Naive thymus-derived CD4-positive, alpha-beta T cell (primary cell): ENCODE measurements around the gene SLC26A1. TPM values are rescaled to one million over a fixed set of nuclear protein-coding genes. Genes with fewer than 3 reads are reported as not detected.
"Not testable (repeated sequence)": the region's sequence is repeated elsewhere in the genome, so short reads cannot be mapped to it uniquely, and the experiment has no call there.

Experiments used
- ATAC-seq: fragments of 150-1000 bp; cut with Tn5 transposase; 2 replicates; pipeline ENCODE4 v1.10.0; 2021; ENCODE audit warnings: mild to moderate bottlenecking, moderate library complexity
- CTCF ChIA-PET: fragments of 350-600 bp; sonication (Branson Sonifier 250); formaldehyde crosslinking; loops from one replicate; lab custom pipeline; 2021; ENCODE audit warnings: antibody characterized with exemption; lab: Charles Lee
- POLR2A ChIA-PET: fragments of 350-600 bp; sonication (Branson Sonifier 250); formaldehyde crosslinking; loops from one replicate; lab custom pipeline; 2021; ENCODE audit warnings: antibody characterized with exemption, inconsistent platforms; lab: Charles Lee
- DNase-seq, 9 donors: peaks; one replicate each; pipeline versions ENCODE4 v3.0.0 to v3.0.0-alpha.2; 2020 to 2022; ENCODE audit warnings: mixed read lengths in 1 of 9
- H3K27ac ChIP-seq: one replicate; pipeline ENCODE4 v1.7.0; 2013; ENCODE audit warnings: mild to moderate bottlenecking, low read depth, low read length, moderate library complexity
- H3K27me3 ChIP-seq, 2 donors: one replicate each; pipeline ENCODE4 v1.7.0; 2013; ENCODE audit warnings: low read length in 2 of 2, mild to moderate bottlenecking in 2 of 2, moderate library complexity in 2 of 2; ENCODE audit not compliant: control insufficient read depth in 2 of 2, insufficient read depth in 2 of 2
- H3K36me3 ChIP-seq, 3 experiments: 1 replicate in 2 of 3; 2 replicates in 1 of 3; pipeline ENCODE4 v1.7.0; 2013; ENCODE audit warnings: low read length in 3 of 3, mild to moderate bottlenecking in 3 of 3, moderate library complexity in 1 of 3; ENCODE audit not compliant: insufficient read depth in 3 of 3, control insufficient read depth in 2 of 3
- H3K4me1 ChIP-seq, 2 donors: one replicate each; pipeline ENCODE4 v1.7.0; 2013; ENCODE audit warnings: low read length in 2 of 2, mild to moderate bottlenecking in 2 of 2, moderate library complexity in 1 of 2; ENCODE audit not compliant: control insufficient read depth in 2 of 2, insufficient read depth in 2 of 2
- H3K4me3 ChIP-seq: 2 replicates; pipeline ENCODE4 v1.7.0; 2013; ENCODE audit warnings: mild to moderate bottlenecking, low read length
- H3K9me3 ChIP-seq, 3 experiments: 1 replicate in 2 of 3; 2 replicates in 1 of 3; pipeline ENCODE4 v1.7.0; 2013; ENCODE audit warnings: low read length in 3 of 3; ENCODE audit not compliant: control insufficient read depth in 2 of 3
- H3K27ac Mint-ChIP-seq, 9 donors: one replicate each; pipeline ENCODE4 v1.8.0; 2020 to 2022; ENCODE audit warnings: mixed read lengths in 9 of 9, mild to moderate bottlenecking in 8 of 9, moderate library complexity in 5 of 9, inconsistent platforms in 2 of 9
- H3K27me3 Mint-ChIP-seq, 5 donors: one replicate each; pipeline ENCODE4 v1.8.0; 2021 to 2022; ENCODE audit warnings: mixed read lengths in 5 of 5, mild to moderate bottlenecking in 1 of 5
- H3K36me3 Mint-ChIP-seq, 5 donors: one replicate each; pipeline ENCODE4 v1.8.0; 2020 to 2022; ENCODE audit warnings: mixed read lengths in 5 of 5, mild to moderate bottlenecking in 3 of 5, inconsistent platforms in 1 of 5
- H3K4me1 Mint-ChIP-seq, 7 donors: one replicate each; pipeline ENCODE4 v1.8.0; 2020 to 2022; ENCODE audit warnings: mixed read lengths in 7 of 7, mild to moderate bottlenecking in 3 of 7, inconsistent platforms in 1 of 7
- H3K4me3 Mint-ChIP-seq, 10 donors: one replicate each; pipeline ENCODE4 v1.8.0; 2020 to 2022; ENCODE audit warnings: mild to moderate bottlenecking in 10 of 10, mixed read lengths in 10 of 10, moderate library complexity in 6 of 10, inconsistent platforms in 2 of 10
- H3K9me3 Mint-ChIP-seq, 11 donors: one replicate each; pipeline ENCODE4 v1.8.0; 2020 to 2022; ENCODE audit warnings: mixed read lengths in 11 of 11, mild to moderate bottlenecking in 4 of 11, inconsistent platforms in 1 of 11, moderate library complexity in 1 of 11
- intact Hi-C, 2 donors: fragments of 100-400 bp; cut with micrococcal nuclease; formaldehyde crosslinking; loops; one replicate each; pipeline ENCODE4 v1.15.1; 2023
- polyA plus RNA-seq, 2 donors: library from polyadenylated mRNA; unstranded; fragments of 300-500 nt; fragmentation: Illumina TruSeq; gene quantifications; one replicate each; pipeline ENCODE4 v1.2.3, GENCODE V29; 2021
- total RNA-seq, 6 experiments: library from RNA in 5 of 6; stranded (reverse) in 5 of 6; gene quantifications; 1 replicate in 5 of 6; 2 replicates in 1 of 6; pipeline ENCODE4 v1.2.3 and lab custom pipeline; 2021 to 2026

SLC26A1 gene
- total and polyA plus RNA-seq, 7 experiments from 2014 or later, result 0.16 to 2.3 (median 1.1) TPM; not detected in 2

GRCh38 chr4:985123-985830 is 7.9 kb downstream of the SLC26A1 start:
- ATAC-seq (peak; percentile 57), DNase-seq (peak in 8 of 9 donors; percentile 50 to 75 (median 65))
- Histone ChIP-seq H3K9me3 (no peaks in the 10 kb centered on the region), H3K36me3 (peaks cover 0 to 16% (median 0%) of the 10 kb centered on the region in 3 experiments), H3K4me3 (peak overlapping the region; percentile 82), H3K27me3 (no peaks in the 10 kb centered on the region), H3K27ac (peak overlapping the region; percentile 53), H3K4me1 (peaks cover 19 to 21% of the 10 kb centered on the region in 2 donors)
- ChIA-PET CTCF (interaction anchor here (0.6 kb wide), 1 partner anchor 77 kb away, joined by 3 read pairs; no protein-coding TSS in a partner anchor), POLR2A (interaction anchor here (0.7 kb wide), 1 partner anchor 1964 kb away, joined by 4 read pairs; no protein-coding TSS in a partner anchor)
- H3K4me1 Mint-ChIP-seq, result peaks cover 11 to 34% (median 22%) of the 10 kb centered on the region in 7 donors
- no peaks in the 10 kb centered on the region for H3K9me3 Mint-ChIP-seq
- H3K36me3 Mint-ChIP-seq, result peaks cover 0 to 3% (median 0%) of the 10 kb centered on the region in 5 donors
- H3K4me3 Mint-ChIP-seq, result peak overlapping the region; percentile 49 to 93 (median 84)
- no peaks in the 10 kb centered on the region for H3K27me3 Mint-ChIP-seq
- intact Hi-C loops, result loop anchor here in 1 of 2 donors (5.0 to 10.0 kb wide), 2 partner anchors 262 to 740 kb away; partner anchors contain the start of gene CTBP1
- peak overlapping the region in 7 of 9 donors; percentile 65 to 90 (median 75) for H3K27ac Mint-ChIP-seq

- Mint-ChIP-seq H3K36me3 (peaks cover 0 to 3% (median 0%) of the 10 kb centered on the region in 5 donors), H3K4me1 (peaks cover 13 to 34% (median 22%) of the 10 kb centered on the region in 7 donors), H3K27ac (peak overlapping the region in 7 of 9 donors; percentile 53 to 86 (median 70)), H3K9me3 (no peaks in the 10 kb centered on the region), H3K4me3 (peak overlapping the region; percentile 49 to 93 (median 80)), H3K27me3 (no peaks in the 10 kb centered on the region)
- CTCF ChIA-PET, result no interaction called here
- no peaks in the 10 kb centered on the region for H3K27me3 ChIP-seq
- peaks cover 19 to 21% of the 10 kb centered on the region in 2 donors for H3K4me1 ChIP-seq
- no peaks in the 10 kb centered on the region for H3K9me3 ChIP-seq
- H3K4me3 ChIP-seq, result peak overlapping the region; percentile 63
- DNase-seq (no peak), ATAC-seq (no peak)
- intact Hi-C loops, result loop anchor here in 1 of 2 donors (5.0 to 10.0 kb wide), 2 partner anchors 263 to 740 kb away; partner anchors contain the start of gene CTBP1
- peak overlapping the region; percentile 53 for H3K27ac ChIP-seq
- H3K36me3 ChIP-seq, result peaks cover 0 to 8% (median 0%) of the 10 kb centered on the region in 3 experiments
- POLR2A ChIA-PET, result no interaction called here
Observed at GRCh38 chr4:984336-985054, 8.7 kb downstream of the SLC26A1 start.

- H3K4me1 Mint-ChIP-seq, result peaks cover 13 to 34% (median 20%) of the 10 kb centered on the region in 7 donors
Observed at GRCh38 chr4:982814-983213, 10.4 kb downstream of the SLC26A1 start.

GRCh38 chr4:982291-982690 is 10.9 kb downstream of the SLC26A1 start:
- Mint-ChIP-seq H3K27me3 (no peaks in the 10 kb centered on the region), H3K9me3 (no peaks in the 10 kb centered on the region), H3K4me3 (no peak overlapping the region), H3K36me3 (peaks cover 0 to 3% (median 0%) of the 10 kb centered on the region in 5 donors), H3K4me1 (peaks cover 13 to 34% (median 19%) of the 10 kb centered on the region in 7 donors), H3K27ac (no peak overlapping the region)
- no peaks in the 10 kb centered on the region for H3K36me3 ChIP-seq
- no peaks in the 10 kb centered on the region for H3K9me3 ChIP-seq
- ATAC-seq (no peak), DNase-seq (no peak)
- ChIA-PET POLR2A (no interaction called here), CTCF (interaction anchor here (0.7 kb wide), 1 partner anchor 13 kb away, joined by 3 read pairs; no protein-coding TSS in a partner anchor)
- H3K4me3 ChIP-seq, result no peak overlapping the region
- peaks cover 18 to 19% of the 10 kb centered on the region in 2 donors for H3K4me1 ChIP-seq
- intact Hi-C loops, result loop anchor here in 1 of 2 donors (10.0 kb wide), 1 partner anchor 737 kb away; no protein-coding TSS in a partner anchor
- no peak overlapping the region for H3K27ac ChIP-seq
- H3K27me3 ChIP-seq, result no peaks in the 10 kb centered on the region

More at GRCh38 chr4:982814-983213, 10.4 kb downstream of the SLC26A1 start:
- H3K27me3 Mint-ChIP-seq, result no peaks in the 10 kb centered on the region
- H3K4me3 Mint-ChIP-seq, result no peak overlapping the region
- Histone ChIP-seq H3K27me3 (no peaks in the 10 kb centered on the region), H3K4me1 (peaks cover 19 to 21% of the 10 kb centered on the region in 2 donors), H3K36me3 (no peaks in the 10 kb centered on the region), H3K4me3 (no peak overlapping the region), H3K9me3 (no peaks in the 10 kb centered on the region), H3K27ac (no peak overlapping the region)
- intact Hi-C loops, result loop anchor here in 1 of 2 donors (10.0 kb wide), 1 partner anchor 738 kb away; no protein-coding TSS in a partner anchor
- H3K27ac Mint-ChIP-seq, result no peak overlapping the region
- H3K36me3 Mint-ChIP-seq, result peaks cover 0 to 3% (median 0%) of the 10 kb centered on the region in 5 donors
- ATAC-seq (no peak), DNase-seq (no peak)
- H3K9me3 Mint-ChIP-seq, result no peaks in the 10 kb centered on the region
- ChIA-PET POLR2A (no interaction called here), CTCF (no interaction called here)

DNA sequence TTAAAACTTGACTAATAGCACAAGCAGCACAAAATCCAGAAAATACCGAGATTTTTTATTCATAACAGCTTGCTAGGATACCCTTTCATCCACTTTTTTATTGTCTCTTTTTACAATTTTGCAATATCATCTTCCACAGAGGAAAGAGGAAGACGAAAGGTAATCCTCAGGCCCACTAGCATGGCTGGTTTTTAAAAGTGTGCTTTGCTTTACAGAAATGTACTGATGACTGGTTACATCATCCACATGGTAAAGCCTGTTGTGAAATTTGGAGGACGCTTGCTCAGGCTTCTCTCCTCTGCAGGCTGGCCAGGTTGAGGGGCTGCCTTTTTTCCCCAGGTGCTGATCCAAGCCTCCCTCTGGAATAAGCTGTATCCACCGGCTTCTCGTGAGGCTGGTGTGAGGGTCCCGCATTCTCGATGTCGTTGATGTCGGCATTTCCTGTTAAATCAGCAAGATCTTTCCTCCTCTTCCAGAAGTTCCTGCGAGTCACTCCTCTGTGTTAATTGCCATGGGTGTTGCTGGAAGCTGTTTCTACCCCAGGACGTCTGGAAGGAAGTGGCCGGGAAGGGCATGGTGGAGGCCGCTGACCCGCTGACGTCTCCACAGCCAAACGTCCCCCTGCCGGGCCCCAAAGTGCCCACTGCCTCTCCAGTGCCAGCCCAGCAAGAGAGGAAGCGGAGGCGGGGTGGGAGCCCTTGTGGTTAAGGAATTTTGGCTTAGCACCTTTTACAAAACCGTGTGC is 14.1 kb downstream of the SLC26A1 start:
- no peaks in the 10 kb centered on the region for H3K36me3 ChIP-seq
- no peaks in the 10 kb centered on the region for H3K27me3 Mint-ChIP-seq
- H3K27ac ChIP-seq, result no peak overlapping the region
- intact Hi-C loops, result no loop called here
- H3K4me1 ChIP-seq, result no peaks in the 10 kb centered on the region
- ChIA-PET POLR2A (no interaction called here), CTCF (no interaction called here)
- H3K4me3 Mint-ChIP-seq, result no peak overlapping the region
- H3K9me3 ChIP-seq, result no peaks in the 10 kb centered on the region
- H3K27ac Mint-ChIP-seq, result no peak overlapping the region
- H3K9me3 Mint-ChIP-seq, result no peaks in the 10 kb centered on the region
- peak; percentile 55 for ATAC-seq
- no peaks in the 10 kb centered on the region for H3K27me3 ChIP-seq
- no peak for DNase-seq
- H3K4me3 ChIP-seq, result no peak overlapping the region
- H3K4me1 Mint-ChIP-seq, result peaks cover 0 to 9% (median 5%) of the 10 kb centered on the region in 7 donors
- peaks cover 0 to 3% (median 0%) of the 10 kb centered on the region in 5 donors for H3K36me3 Mint-ChIP-seq

GRCh38 chr4:976016-976415 is 17.2 kb downstream of the SLC26A1 start:
- H3K27ac ChIP-seq, H3K27ac Mint-ChIP-seq, H3K9me3 ChIP-seq, POLR2A ChIA-PET, H3K27me3 ChIP-seq, CTCF ChIA-PET, DNase-seq, ATAC-seq, H3K4me3 Mint-ChIP-seq, intact Hi-C loops, H3K4me3 ChIP-seq, H3K36me3 ChIP-seq, H3K4me1 Mint-ChIP-seq, H3K27me3 Mint-ChIP-seq, H3K36me3 Mint-ChIP-seq, H3K9me3 Mint-ChIP-seq: not testable (repeated sequence)
- peaks cover 13% of the 10 kb centered on the region in 2 donors for H3K4me1 ChIP-seq
